ENCODE results near the gene KCNE4. TPM values are rescaled to one million over a fixed set of nuclear protein-coding genes. Genes with fewer than 3 reads are reported as not detected.
"Not testable (repeated sequence)": the region's sequence is repeated elsewhere in the genome, so short reads cannot be mapped to it uniquely, and the experiment has no call there.

The KCNE4 gene
- polyA plus RNA-seq, 2 donors = 0.24 to 0.64 TPM

DNA sequence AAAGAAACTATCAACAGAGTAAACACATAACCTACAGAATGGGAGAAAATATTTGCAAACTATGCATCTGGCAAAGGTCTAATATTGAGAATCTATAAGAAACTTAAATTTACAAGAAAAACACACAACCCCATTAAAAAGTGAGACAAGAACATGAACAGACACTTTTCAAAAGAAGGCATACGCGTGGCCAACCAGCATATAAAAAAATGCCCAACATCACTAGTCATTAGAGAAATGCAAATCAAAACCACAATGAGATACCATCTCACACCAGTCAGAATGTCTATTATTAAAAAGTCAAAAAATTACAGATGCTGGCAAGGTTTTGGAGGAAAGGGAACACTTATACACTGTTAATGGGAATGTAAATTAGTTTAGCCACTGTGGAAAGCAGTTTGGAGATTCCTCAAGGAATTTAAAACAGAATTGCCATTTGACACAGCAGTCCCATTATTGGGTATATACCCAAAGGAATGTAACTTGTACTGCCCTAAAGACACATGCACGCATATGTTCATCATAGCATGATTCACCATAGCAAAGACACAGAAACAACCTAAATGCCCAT lies 28.9 kb downstream of the KCNE4 start:
- not testable (repeated sequence) for H3K27me3 ChIP-seq (ENCODE audit: control insufficient read depth in 1 of 2, insufficient read depth in 2 of 2, low read length in 2 of 2); H3K9me3 ChIP-seq (ENCODE audit: control insufficient read depth in 2 of 2, insufficient read depth in 1 of 2, low read depth in 1 of 2, low read length in 1 of 2); H3K4me1 ChIP-seq (ENCODE audit: control insufficient read depth in 2 of 2, insufficient read depth in 2 of 2, low read length in 1 of 2); H3K4me3 ChIP-seq (ENCODE audit: low read depth in 1 of 2, low read length in 2 of 2); H3K36me3 ChIP-seq (ENCODE audit: control insufficient read depth in 2 of 2, insufficient read depth in 2 of 2, low read length in 1 of 2); H3K27ac ChIP-seq (ENCODE audit: low read depth in 2 of 2, low read length in 1 of 2)
- WGBS, 2 donors = 64 to 79% methylated on average over 3 of the region's 3 CpGs

GRCh38 chr2:223081789-223082188 lies 29.8 kb downstream of the KCNE4 start:
- Histone ChIP-seq H3K4me3 (ENCODE audit: low read depth in 1 of 2, low read length in 2 of 2) (no peak overlapping the region), H3K36me3 (ENCODE audit: control insufficient read depth in 2 of 2, insufficient read depth in 2 of 2, low read length in 1 of 2) (no peaks in the 10 kb centered on the region), H3K4me1 (ENCODE audit: control insufficient read depth in 2 of 2, insufficient read depth in 2 of 2, low read length in 1 of 2) (no peaks in the 10 kb centered on the region), H3K27me3 (ENCODE audit: control insufficient read depth in 1 of 2, insufficient read depth in 2 of 2, low read length in 2 of 2) (no peaks in the 10 kb centered on the region), H3K27ac (ENCODE audit: low read depth in 2 of 2, low read length in 1 of 2) (no peak overlapping the region), H3K9me3 (ENCODE audit: control insufficient read depth in 2 of 2, insufficient read depth in 1 of 2, low read depth in 1 of 2, low read length in 1 of 2) (no peaks in the 10 kb centered on the region)
- WGBS, 2 donors = 74 to 76% methylated on average over 3 of the region's 3 CpGs

DNA sequence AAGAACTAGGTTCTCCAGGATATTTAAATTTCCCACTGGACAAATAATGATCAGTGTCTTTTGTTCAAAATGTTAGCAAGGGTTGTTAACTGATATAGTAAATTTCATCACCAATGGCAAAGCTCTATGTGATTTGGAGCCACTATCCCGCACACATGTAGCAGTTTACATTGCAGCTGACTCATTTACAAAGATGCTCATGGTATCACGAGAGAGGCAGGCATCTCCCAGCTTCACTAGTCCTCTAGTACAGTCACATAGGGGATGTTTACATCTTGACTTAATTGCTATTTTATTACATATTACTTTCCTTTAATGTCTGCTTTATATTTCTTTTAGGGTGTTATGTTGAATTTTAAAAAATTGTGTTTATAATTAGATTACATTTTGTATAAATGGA lies 30.7 kb downstream of the KCNE4 start:
- no peaks in the 10 kb centered on the region for H3K9me3 ChIP-seq (ENCODE audit: control insufficient read depth in 2 of 2, insufficient read depth in 1 of 2, low read depth in 1 of 2, low read length in 1 of 2)
- no peak overlapping the region for H3K4me3 ChIP-seq (ENCODE audit: low read depth in 1 of 2, low read length in 2 of 2)
- no peaks in the 10 kb centered on the region for H3K4me1 ChIP-seq (ENCODE audit: control insufficient read depth in 2 of 2, insufficient read depth in 2 of 2, low read length in 1 of 2)
- H3K27ac ChIP-seq (ENCODE audit: low read depth in 2 of 2, low read length in 1 of 2) = no peak overlapping the region
- no peaks in the 10 kb centered on the region for H3K27me3 ChIP-seq (ENCODE audit: control insufficient read depth in 1 of 2, insufficient read depth in 2 of 2, low read length in 2 of 2)
- no peaks in the 10 kb centered on the region for H3K36me3 ChIP-seq (ENCODE audit: control insufficient read depth in 2 of 2, insufficient read depth in 2 of 2, low read length in 1 of 2)
- 11 to 53% methylated on average over 2 of the region's 2 CpGs for WGBS, 2 donors

- Histone ChIP-seq H3K36me3 (ENCODE audit: control insufficient read depth in 2 of 2, insufficient read depth in 2 of 2, low read length in 1 of 2) (no peaks in the 10 kb centered on the region), H3K27me3 (ENCODE audit: control insufficient read depth in 1 of 2, insufficient read depth in 2 of 2, low read length in 2 of 2) (no peaks in the 10 kb centered on the region), H3K4me1 (ENCODE audit: control insufficient read depth in 2 of 2, insufficient read depth in 2 of 2, low read length in 1 of 2) (no peaks in the 10 kb centered on the region), H3K9me3 (ENCODE audit: control insufficient read depth in 2 of 2, insufficient read depth in 1 of 2, low read depth in 1 of 2, low read length in 1 of 2) (no peaks in the 10 kb centered on the region), H3K27ac (ENCODE audit: low read depth in 2 of 2, low read length in 1 of 2) (no peak overlapping the region), H3K4me3 (ENCODE audit: low read depth in 1 of 2, low read length in 2 of 2) (no peak overlapping the region)
- WGBS, 2 donors = 71 to 79% methylated on average over 7 of the region's 7 CpGs
These were observed 31.5 kb downstream of the KCNE4 start for GRCh38 chr2:223083402-223084070.

DNA sequence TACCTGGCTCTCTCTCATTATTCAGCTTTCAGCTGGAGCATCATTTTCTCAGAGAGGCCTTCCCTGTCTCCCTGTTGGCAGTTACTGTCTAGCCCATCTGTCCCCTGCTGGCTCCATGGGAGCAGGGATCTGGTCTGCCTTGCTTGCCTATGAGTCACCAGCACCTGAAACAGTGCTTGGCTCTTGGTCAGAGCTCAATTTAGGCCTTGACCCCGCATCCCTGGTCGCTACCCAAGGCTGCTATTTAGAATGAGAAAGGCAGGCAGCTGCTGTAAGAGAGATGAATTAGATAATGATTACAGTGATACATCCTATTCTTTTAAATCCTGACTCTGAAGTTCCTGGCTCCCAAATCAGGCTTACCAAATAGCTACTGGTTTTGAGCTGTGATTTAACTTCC lies 32.9 kb downstream of the KCNE4 start:
- Histone ChIP-seq H3K27ac (ENCODE audit: low read depth in 2 of 2, low read length in 1 of 2) (no peak overlapping the region), H3K36me3 (ENCODE audit: control insufficient read depth in 2 of 2, insufficient read depth in 2 of 2, low read length in 1 of 2) (no peaks in the 10 kb centered on the region), H3K4me1 (ENCODE audit: control insufficient read depth in 2 of 2, insufficient read depth in 2 of 2, low read length in 1 of 2) (no peaks in the 10 kb centered on the region), H3K27me3 (ENCODE audit: control insufficient read depth in 1 of 2, insufficient read depth in 2 of 2, low read length in 2 of 2) (no peaks in the 10 kb centered on the region), H3K9me3 (ENCODE audit: control insufficient read depth in 2 of 2, insufficient read depth in 1 of 2, low read depth in 1 of 2, low read length in 1 of 2) (no peaks in the 10 kb centered on the region), H3K4me3 (ENCODE audit: low read depth in 1 of 2, low read length in 2 of 2) (no peak overlapping the region)
- 66 to 69% methylated on average over 2 of the region's 2 CpGs for WGBS, 2 donors

DNA sequence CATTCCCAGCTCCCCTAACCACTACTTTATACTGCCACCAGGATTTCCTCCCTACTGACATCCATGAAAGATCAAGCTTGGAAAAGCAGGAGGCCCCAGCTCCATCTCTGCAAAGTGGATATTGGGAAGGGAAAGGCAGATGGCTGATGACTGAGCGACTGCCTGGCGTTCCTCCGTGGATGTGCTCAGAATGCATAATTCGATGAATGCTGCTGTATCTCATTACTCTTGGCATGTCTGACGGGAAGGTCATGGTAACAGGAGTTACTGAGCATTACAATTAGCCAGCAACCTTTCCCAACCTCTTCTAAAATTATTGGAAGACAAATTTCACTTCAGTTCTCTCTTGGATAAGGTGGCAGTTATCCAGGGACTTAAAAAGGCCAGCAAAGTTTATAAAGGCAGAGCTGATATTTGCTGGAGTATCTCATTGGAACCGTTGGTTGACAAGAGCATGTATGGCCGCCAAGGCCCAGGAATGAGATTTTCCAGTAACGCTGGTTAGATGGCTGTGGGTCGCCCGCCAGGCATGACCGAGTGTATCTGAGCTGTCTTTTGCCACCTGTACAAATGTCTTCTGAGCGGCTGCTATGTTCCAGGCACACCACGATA lies 34.5 kb downstream of the KCNE4 start:
- Histone ChIP-seq H3K4me3 (ENCODE audit: low read depth in 1 of 2, low read length in 2 of 2) (no peak overlapping the region), H3K4me1 (ENCODE audit: control insufficient read depth in 2 of 2, insufficient read depth in 2 of 2, low read length in 1 of 2) (no peaks in the 10 kb centered on the region), H3K9me3 (ENCODE audit: control insufficient read depth in 2 of 2, insufficient read depth in 1 of 2, low read depth in 1 of 2, low read length in 1 of 2) (no peaks in the 10 kb centered on the region), H3K36me3 (ENCODE audit: control insufficient read depth in 2 of 2, insufficient read depth in 2 of 2, low read length in 1 of 2) (no peaks in the 10 kb centered on the region), H3K27me3 (ENCODE audit: control insufficient read depth in 1 of 2, insufficient read depth in 2 of 2, low read length in 2 of 2) (no peaks in the 10 kb centered on the region), H3K27ac (ENCODE audit: low read depth in 2 of 2, low read length in 1 of 2) (no peak overlapping the region)
- 88 to 90% methylated on average over 13 of the region's 13 CpGs for WGBS, 2 donors

GRCh38 chr2:223087466-223087865 lies 35.5 kb downstream of the KCNE4 start:
- H3K4me3 ChIP-seq (ENCODE audit: low read depth in 1 of 2, low read length in 2 of 2) = no peak overlapping the region
- H3K27ac ChIP-seq (ENCODE audit: low read depth in 2 of 2, low read length in 1 of 2) = no peak overlapping the region
- WGBS, 2 donors = 93 to 95% methylated on average over 5 of the region's 5 CpGs
- no peaks in the 10 kb centered on the region for H3K9me3 ChIP-seq (ENCODE audit: control insufficient read depth in 2 of 2, insufficient read depth in 1 of 2, low read depth in 1 of 2, low read length in 1 of 2)
- H3K36me3 ChIP-seq (ENCODE audit: control insufficient read depth in 2 of 2, insufficient read depth in 2 of 2, low read length in 1 of 2) = no peaks in the 10 kb centered on the region
- no peaks in the 10 kb centered on the region for H3K27me3 ChIP-seq (ENCODE audit: control insufficient read depth in 1 of 2, insufficient read depth in 2 of 2, low read length in 2 of 2)
- no peaks in the 10 kb centered on the region for H3K4me1 ChIP-seq (ENCODE audit: control insufficient read depth in 2 of 2, insufficient read depth in 2 of 2, low read length in 1 of 2)

DNA sequence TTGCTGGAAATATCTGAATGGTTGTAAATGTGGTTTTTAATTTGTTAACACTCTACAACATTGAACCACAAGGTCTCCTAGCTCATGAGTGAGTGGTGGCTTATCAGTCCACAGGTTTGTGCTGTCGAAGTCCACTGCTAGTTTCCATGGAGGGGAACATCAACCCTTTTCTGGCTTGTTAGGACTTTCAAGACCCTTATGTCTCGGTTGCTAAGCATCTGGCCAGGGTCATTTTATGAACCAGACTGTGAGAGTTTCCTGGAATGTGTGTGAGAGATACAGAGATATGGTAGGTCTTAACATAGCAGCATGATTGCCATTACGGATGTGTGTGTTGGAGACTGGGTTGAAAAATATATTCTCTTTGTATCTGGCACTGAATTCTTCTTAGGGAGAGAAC lies 36.9 kb downstream of the KCNE4 start:
- H3K9me3 ChIP-seq (ENCODE audit: control insufficient read depth in 2 of 2, insufficient read depth in 1 of 2, low read depth in 1 of 2, low read length in 1 of 2) = no peaks in the 10 kb centered on the region
- no peaks in the 10 kb centered on the region for H3K27me3 ChIP-seq (ENCODE audit: control insufficient read depth in 1 of 2, insufficient read depth in 2 of 2, low read length in 2 of 2)
- no peaks in the 10 kb centered on the region for H3K36me3 ChIP-seq (ENCODE audit: control insufficient read depth in 2 of 2, insufficient read depth in 2 of 2, low read length in 1 of 2)
- H3K4me1 ChIP-seq (ENCODE audit: control insufficient read depth in 2 of 2, insufficient read depth in 2 of 2, low read length in 1 of 2) = no peaks in the 10 kb centered on the region
- 73 to 82% methylated on average over 3 of the region's 3 CpGs for WGBS, 2 donors
- H3K27ac ChIP-seq (ENCODE audit: low read depth in 2 of 2, low read length in 1 of 2) = no peak overlapping the region
- H3K4me3 ChIP-seq (ENCODE audit: low read depth in 1 of 2, low read length in 2 of 2) = no peak overlapping the region

DNA sequence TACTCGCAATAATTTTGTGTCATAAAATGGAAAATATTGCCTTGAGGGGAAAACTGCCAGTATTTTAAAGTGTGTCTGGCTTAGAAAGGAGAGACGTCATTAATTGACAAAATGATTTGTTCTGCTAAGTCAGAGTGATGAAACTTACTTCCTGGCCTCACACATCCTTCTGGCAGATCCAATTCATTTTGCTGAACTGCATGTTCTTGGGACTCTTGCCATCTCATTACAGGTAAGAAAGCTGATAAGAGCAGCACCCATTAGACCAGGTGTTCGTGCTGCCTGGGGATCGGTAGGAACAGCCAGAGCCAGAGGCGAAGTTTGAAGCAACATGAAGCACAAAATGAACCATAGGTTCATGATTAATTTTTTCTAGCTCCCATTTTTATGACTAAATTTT lies 38.0 kb downstream of the KCNE4 start:
- H3K9me3 ChIP-seq (ENCODE audit: control insufficient read depth in 2 of 2, insufficient read depth in 1 of 2, low read depth in 1 of 2, low read length in 1 of 2) = no peaks in the 10 kb centered on the region
- H3K4me1 ChIP-seq (ENCODE audit: control insufficient read depth in 2 of 2, insufficient read depth in 2 of 2, low read length in 1 of 2) = no peaks in the 10 kb centered on the region
- H3K36me3 ChIP-seq (ENCODE audit: control insufficient read depth in 2 of 2, insufficient read depth in 2 of 2, low read length in 1 of 2) = no peaks in the 10 kb centered on the region
- H3K27me3 ChIP-seq (ENCODE audit: control insufficient read depth in 1 of 2, insufficient read depth in 2 of 2, low read length in 2 of 2) = no peaks in the 10 kb centered on the region
- 57 to 60% methylated on average over 5 of the region's 5 CpGs for WGBS, 2 donors
- H3K27ac ChIP-seq (ENCODE audit: low read depth in 2 of 2, low read length in 1 of 2) = no peak overlapping the region
- H3K4me3 ChIP-seq (ENCODE audit: low read depth in 1 of 2, low read length in 2 of 2) = no peak overlapping the region

Data from esophagus (tissue), 2 donors.